Metanephros (tissue), 1 donor: ENCODE results near the gene TNNI3K. TPM values are rescaled to one million over a fixed set of nuclear protein-coding genes. Genes with fewer than 3 reads are reported as not detected.

ENCODE experiments used
- total RNA-seq: library from RNA; depleted of rRNA; stranded (reverse); fragments of >200 nt; gene quantifications from one replicate; pipeline ENCODE4 v1.2.3, GENCODE V29; 2014

The TNNI3K gene, protein sequence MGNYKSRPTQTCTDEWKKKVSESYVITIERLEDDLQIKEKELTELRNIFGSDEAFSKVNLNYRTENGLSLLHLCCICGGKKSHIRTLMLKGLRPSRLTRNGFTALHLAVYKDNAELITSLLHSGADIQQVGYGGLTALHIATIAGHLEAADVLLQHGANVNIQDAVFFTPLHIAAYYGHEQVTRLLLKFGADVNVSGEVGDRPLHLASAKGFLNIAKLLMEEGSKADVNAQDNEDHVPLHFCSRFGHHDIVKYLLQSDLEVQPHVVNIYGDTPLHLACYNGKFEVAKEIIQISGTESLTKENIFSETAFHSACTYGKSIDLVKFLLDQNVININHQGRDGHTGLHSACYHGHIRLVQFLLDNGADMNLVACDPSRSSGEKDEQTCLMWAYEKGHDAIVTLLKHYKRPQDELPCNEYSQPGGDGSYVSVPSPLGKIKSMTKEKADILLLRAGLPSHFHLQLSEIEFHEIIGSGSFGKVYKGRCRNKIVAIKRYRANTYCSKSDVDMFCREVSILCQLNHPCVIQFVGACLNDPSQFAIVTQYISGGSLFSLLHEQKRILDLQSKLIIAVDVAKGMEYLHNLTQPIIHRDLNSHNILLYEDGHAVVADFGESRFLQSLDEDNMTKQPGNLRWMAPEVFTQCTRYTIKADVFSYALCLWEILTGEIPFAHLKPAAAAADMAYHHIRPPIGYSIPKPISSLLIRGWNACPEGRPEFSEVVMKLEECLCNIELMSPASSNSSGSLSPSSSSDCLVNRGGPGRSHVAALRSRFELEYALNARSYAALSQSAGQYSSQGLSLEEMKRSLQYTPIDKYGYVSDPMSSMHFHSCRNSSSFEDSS
- 0.99 TPM for total RNA-seq

DNA sequence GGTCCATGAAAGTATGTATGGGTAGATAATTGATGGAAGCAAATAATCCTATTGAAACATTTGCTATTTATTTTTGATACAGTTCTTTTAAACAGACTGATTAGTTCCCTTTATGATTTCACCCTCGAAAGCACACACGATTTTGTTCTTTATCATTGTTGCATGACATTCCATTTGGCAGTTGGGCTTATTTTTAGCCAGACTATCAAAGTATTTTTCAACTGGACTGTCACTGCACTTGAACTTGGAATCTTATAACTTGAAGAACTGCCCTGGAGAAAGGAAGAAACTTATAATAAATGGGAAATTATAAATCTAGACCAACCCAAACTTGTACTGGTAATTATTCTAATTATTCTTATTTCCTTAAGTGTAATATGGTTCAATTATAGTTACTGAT lies at the start of gene TNNI3K:
Gene TNNI3K, plus strand, starts transcription at position 235 of the 400 bp plus-strand sequence. Its CDS starts 65 bp downstream, at position 300.

DNA sequence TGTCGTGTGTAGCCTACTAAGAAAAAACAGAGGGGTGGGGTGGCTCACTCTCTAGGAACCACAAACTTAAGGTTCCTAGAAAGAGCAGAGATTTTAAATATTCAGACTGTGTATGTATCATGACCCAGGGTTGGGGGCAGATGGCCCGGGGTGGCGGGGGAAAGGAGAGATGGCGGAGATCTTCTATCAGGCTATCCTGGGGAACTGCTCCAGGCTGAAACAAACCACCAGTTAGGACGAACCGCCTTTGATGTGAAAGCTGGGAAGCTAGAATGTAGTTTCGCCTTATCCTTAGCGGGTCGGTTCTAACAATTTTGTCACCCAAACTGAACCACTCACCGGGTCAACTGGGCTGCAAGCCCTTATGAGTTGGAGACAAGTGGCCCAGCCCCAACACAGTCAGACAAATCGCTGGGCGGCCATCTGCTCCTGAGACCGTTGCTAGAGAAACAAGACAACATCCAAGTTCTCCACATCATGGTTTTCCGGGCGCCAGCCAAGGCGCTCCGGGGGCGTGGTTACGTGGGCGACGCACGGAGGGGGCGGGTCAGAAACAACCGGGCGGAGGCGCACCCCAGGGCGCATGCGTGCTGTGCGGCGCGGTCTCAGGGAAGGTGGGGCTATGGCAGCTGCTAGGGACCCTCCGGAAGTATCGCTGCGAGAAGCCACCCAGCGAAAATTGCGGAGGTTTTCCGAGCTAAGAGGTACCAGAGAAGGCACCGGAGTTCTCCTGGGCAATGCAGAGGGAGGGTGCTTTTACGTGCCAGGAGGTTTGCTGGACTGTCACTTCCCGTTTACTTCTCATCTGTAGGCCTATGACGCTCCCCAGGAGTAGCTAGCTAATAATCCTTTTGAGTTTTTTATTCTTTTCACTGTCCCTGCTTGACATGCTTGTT lies 37.3 kb upstream of the TNNI3K start, which contains the start of the genes FPGT and LRRIQ3:
Gene FPGT, plus strand, starts transcription at position 586 of the 896 bp plus-strand sequence. Its CDS starts 37 bp downstream, at position 623.
Gene LRRIQ3, minus strand, starts transcription at position 520 of the 896 bp plus-strand sequence. CDS start 14,492 bp downstream, outside the sequence.

DNA sequence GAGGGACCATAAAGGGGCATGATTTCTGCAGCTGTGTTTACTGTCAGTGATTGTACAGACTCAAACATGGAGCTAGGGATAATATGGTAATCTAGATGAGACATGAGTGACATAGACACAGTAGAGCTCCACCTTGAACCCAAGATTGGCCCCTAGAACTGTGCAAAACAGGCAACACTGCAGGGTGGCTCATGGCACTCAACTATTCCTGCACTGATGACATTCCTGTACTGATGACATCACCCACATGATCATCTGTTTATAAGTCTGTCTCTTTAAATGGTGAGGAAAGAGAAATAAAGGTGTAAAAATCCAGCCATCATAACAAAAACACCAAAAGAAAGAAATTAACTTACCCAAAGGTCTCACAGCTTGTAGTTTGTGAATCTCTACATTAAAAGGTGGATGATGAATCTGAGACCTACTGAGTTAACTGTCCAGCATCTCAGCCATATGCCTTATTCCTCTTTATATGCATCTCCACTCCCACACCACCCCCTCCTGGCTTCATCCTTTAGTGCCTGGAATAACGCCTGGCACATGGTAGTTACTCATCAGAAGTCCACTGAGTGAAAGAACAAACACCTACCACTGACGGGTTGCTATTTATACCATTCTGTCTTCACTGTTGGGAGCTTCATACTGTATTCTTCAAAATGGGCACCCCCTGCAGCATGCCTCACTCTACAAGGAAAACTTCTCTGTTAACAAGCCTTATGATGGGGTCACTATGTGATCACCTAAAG lies 277.2 kb downstream of the TNNI3K start, which contains the start of gene LRRC53:
Gene LRRC53, minus strand, starts transcription at position 442 of the 746 bp plus-strand sequence. CDS start 29,262 bp downstream, outside the sequence.

Other genes starting within 250 kb of the TNNI3K start
- gene LRRIQ3, start 37.2 kb upstream of the TNNI3K start, total RNA-seq = 2.6 TPM
- 23.9 TPM for gene FPGT, start 37.1 kb upstream of the TNNI3K start, total RNA-seq